Measurements from ENCODE around the gene HOXD4. TPM values are rescaled to one million over a fixed set of nuclear protein-coding genes. Genes with fewer than 3 reads are reported as not detected.

The HOXD4 gene
- total RNA-seq, 1 experiment from 2014 or later: not detected

GRCh38 chr2:176133389-176133788, 18.0 kb upstream of the HOXD4 start:
- BruUV-seq (replicated peaks): no TSS peak
- H3K4me1 Mint-ChIP-seq (ENCODE audit: low read depth, unreplicated experiment): no peaks in the 10 kb centered on the region
- no peak for TF ChIP-seq CTCF (IDR thresholded peaks at IDR 0.05; ENCODE audit: unreplicated experiment)
- H3K4me3 Mint-ChIP-seq (ENCODE audit: low read depth, unreplicated experiment): no peak overlapping the region
- H3K27me3 Mint-ChIP-seq (ENCODE audit: unreplicated experiment): no peaks in the 10 kb centered on the region
- H3K36me3 Mint-ChIP-seq (ENCODE audit: insufficient read depth, unreplicated experiment): no peaks in the 10 kb centered on the region
- H3K9me3 Mint-ChIP-seq (ENCODE audit: low read depth, unreplicated experiment): no peaks in the 10 kb centered on the region
- H3K27ac Mint-ChIP-seq (ENCODE audit: unreplicated experiment): no peak overlapping the region
- intact Hi-C loops (cut with micrococcal nuclease; ENCODE audit: unreplicated experiment): no loop called here
- no peak for DNase-seq
- CTCF ChIA-PET: interaction anchor here (0.9 kb wide), 1 partner anchor 531 kb away, joined by 4 read pairs; no protein-coding TSS in a partner anchor

- CTCF ChIA-PET: no interaction called here
- intact Hi-C loops (cut with micrococcal nuclease; ENCODE audit: unreplicated experiment): no loop called here
These were observed 17.3 kb upstream of the HOXD4 start for GRCh38 chr2:176134035-176134434.

GRCh38 chr2:176135035-176135440, 16.3 kb upstream of the HOXD4 start:
- intact Hi-C loops (cut with micrococcal nuclease; ENCODE audit: unreplicated experiment): no loop called here
- TF ChIP-seq CTCF (IDR thresholded peaks at IDR 0.05; ENCODE audit: unreplicated experiment): no peak
- no peaks in the 10 kb centered on the region for H3K9me3 Mint-ChIP-seq (ENCODE audit: low read depth, unreplicated experiment)
- H3K27ac Mint-ChIP-seq (ENCODE audit: unreplicated experiment): no peak overlapping the region
- no peaks in the 10 kb centered on the region for H3K36me3 Mint-ChIP-seq (ENCODE audit: insufficient read depth, unreplicated experiment)
- H3K27me3 Mint-ChIP-seq (ENCODE audit: unreplicated experiment): no peaks in the 10 kb centered on the region
- no peak for DNase-seq
- no TSS peak for BruUV-seq (replicated peaks)
- CTCF ChIA-PET: no interaction called here
- no peaks in the 10 kb centered on the region for H3K4me1 Mint-ChIP-seq (ENCODE audit: low read depth, unreplicated experiment)
- H3K4me3 Mint-ChIP-seq (ENCODE audit: low read depth, unreplicated experiment): no peak overlapping the region

More at GRCh38 chr2:176134035-176134434, 17.3 kb upstream of the HOXD4 start:
- Mint-ChIP-seq H3K4me1 (ENCODE audit: low read depth, unreplicated experiment) (no peaks in the 10 kb centered on the region), H3K27ac (ENCODE audit: unreplicated experiment) (no peak overlapping the region), H3K9me3 (ENCODE audit: low read depth, unreplicated experiment) (no peaks in the 10 kb centered on the region), H3K36me3 (ENCODE audit: insufficient read depth, unreplicated experiment) (no peaks in the 10 kb centered on the region), H3K27me3 (ENCODE audit: unreplicated experiment) (no peaks in the 10 kb centered on the region), H3K4me3 (ENCODE audit: low read depth, unreplicated experiment) (no peak overlapping the region)
- DNase-seq: no peak
- TF ChIP-seq CTCF (IDR thresholded peaks at IDR 0.05; ENCODE audit: unreplicated experiment): no peak
- no TSS peak for BruUV-seq (replicated peaks)

- H3K9me3 Mint-ChIP-seq (ENCODE audit: low read depth, unreplicated experiment): no peaks in the 10 kb centered on the region
- no peak for TF ChIP-seq CTCF (IDR thresholded peaks at IDR 0.05; ENCODE audit: unreplicated experiment)
- H3K27me3 Mint-ChIP-seq (ENCODE audit: unreplicated experiment): no peaks in the 10 kb centered on the region
- no peak for DNase-seq
- H3K4me3 Mint-ChIP-seq (ENCODE audit: low read depth, unreplicated experiment): no peak overlapping the region
- intact Hi-C loops (cut with micrococcal nuclease; ENCODE audit: unreplicated experiment): no loop called here
- no peaks in the 10 kb centered on the region for H3K36me3 Mint-ChIP-seq (ENCODE audit: insufficient read depth, unreplicated experiment)
- no peak overlapping the region for H3K27ac Mint-ChIP-seq (ENCODE audit: unreplicated experiment)
- H3K4me1 Mint-ChIP-seq (ENCODE audit: low read depth, unreplicated experiment): no peaks in the 10 kb centered on the region
- BruUV-seq (replicated peaks): no TSS peak
- CTCF ChIA-PET: interaction anchor here (0.9 kb wide), 1 partner anchor 313 kb away, joined by 4 read pairs; no protein-coding TSS in a partner anchor
These were observed 14.7 kb upstream of the HOXD4 start for GRCh38 chr2:176136374-176137251.

Measured in Calu3 (cell line).